HK-2 (cell line): ENCODE results near the gene EML1.

Experiments used
- DNase-seq: peaks from one replicate; pipeline ENCODE4 v3.0.0-alpha.2; 2018; ENCODE audit not compliant: unreplicated experiment

Gene EML1

GRCh38 chr14:99779751-99780150 lies 13.5 kb upstream of the EML1 start:
- peak; percentile 33 for DNase-seq

- DNase-seq = no peak
Measured at GRCh38 chr14:99780690-99781089, 12.5 kb upstream of the EML1 start.

DNA sequence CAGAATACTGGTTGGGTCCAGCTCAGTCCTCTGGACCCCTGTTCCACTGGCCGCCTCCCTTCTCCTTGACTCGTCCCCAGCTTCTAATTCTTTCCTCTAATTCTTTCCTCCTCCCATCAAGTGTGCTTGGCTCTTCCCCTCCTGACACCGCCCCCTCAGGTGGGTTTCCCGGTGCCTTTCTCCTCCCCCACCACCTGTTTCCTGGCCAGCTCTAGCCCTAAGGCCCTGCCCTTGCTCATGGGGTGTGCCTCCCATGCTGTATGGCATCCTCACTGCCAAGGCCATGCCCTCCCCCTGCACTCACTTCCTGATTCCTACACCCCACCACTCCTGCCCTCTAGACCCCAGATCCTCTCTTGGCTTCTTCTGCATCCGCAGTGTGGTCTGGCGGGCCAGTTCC lies 12.1 kb upstream of the EML1 start:
- no peak for DNase-seq

DNA sequence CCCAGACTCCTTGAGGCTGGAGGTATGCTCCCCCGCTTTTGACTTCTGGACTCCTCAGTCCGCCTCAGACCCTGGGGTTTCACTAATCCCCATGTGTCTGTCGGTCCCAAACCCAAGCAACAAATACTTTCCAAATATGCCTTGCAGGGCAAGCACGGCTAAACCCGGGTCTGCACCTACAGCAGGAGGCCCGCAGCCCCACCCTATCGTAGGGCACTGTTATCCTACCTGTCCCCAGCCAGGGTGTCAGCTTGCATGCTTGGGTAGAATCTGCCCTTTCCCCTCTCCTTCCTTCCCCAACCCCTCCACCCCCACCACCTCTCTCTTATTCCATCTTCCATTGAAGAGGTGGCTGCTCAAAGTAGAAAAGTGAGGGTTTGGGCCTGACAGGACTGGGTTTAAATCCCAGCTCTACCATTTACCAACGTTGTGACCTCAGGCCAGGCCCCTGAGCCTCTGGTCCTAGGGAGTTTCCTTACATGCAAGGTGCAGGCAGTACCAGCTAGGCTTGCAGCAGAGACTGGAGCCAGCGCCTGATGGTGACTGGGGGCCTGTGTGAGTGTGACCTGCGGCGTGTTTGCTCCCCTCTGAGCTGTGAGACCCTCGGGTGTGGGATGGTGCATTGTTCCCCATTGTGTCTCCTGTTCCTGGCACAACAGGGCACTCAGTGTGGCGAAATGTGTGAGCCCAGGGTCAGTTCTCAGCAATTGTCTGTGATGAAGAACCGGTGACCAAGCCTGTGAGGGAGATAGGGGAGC lies 11.2 kb upstream of the EML1 start:
- no peak for DNase-seq

- no peak for DNase-seq
Measured at GRCh38 chr14:99784508-99784907, 8.7 kb upstream of the EML1 start.

DNA sequence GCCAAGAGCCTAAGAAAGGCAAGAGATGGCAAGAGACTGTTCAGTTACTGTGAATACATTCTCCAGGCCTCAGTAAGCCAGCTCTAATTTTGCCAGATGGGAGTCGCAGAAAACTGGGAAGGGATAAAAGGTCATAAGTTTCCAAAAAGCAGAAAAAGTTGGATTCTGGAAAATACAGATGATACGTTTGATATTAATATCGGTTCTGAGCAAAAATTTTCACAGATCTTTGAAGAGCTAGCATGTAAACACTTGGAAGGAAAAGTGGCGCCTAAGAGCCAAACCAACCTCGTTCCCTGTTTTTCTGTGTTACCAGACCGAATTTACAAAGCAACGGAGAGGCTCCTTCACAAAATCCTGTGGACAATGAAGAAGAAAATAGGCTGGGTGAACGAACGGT lies 7.8 kb upstream of the EML1 start:
- DNase-seq = no peak

DNA sequence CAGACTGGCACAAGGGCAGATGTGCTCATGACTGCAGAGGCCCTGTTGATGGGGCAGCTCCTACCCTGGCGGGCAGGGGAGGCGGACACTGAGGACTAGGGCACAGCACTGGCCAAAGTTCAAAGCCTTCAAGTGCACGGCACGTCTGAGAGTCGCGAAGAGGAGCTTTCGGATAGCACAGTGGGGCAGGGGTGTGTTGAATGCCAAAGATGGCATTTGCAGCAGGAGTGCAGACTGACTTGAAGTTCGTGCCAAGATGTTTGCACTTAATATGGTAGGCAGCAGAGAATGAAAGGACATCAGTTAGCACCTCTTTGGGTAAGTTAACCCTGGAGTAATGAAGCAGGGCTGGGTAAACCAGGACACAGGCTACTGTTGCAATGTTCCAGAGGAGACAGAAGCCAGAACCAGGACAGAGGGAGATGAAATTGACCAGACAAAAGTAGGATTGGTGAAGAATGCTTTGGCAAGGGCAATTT lies 6.7 kb upstream of the EML1 start:
- DNase-seq = no peak

GRCh38 chr14:99788713-99789112 lies 4.5 kb upstream of the EML1 start:
- DNase-seq = no peak

GRCh38 chr14:99789581-99789980 lies 3.6 kb upstream of the EML1 start:
- no peak for DNase-seq

DNA sequence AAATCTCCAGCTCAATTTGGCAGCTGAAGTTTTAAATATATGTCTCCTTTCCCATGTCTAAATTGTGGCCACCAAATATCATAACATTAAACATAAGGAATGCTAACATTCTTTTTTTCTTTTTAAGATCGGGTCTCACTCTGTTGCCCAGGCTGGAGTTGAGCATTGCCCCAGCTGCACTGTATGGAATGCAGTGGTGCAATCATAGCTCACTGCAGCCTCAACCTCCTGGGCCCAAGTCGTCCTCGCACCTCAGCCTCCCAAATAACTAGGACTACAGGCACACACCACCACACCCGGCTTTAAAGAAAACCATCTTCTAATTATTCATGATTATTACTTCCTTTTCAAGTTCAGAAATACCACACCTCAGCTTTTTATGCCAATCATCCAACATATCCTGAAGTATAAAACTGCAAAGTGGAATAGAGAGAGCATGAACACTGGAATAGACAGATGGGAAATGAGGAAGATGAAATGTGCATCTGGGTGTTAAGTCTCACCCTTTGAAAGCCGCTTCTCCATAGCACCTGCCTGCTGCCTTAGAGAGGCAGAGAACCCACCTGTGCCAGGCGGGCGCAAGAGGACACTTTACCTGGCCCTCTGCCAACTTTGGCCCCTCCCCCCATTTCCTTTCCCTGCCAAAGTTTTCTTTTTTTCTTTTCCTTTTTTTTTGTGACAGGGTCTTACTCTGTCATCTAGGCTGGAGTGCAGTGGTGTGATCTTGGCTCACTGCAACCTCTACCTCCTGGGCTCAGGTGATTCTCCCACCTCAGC lies 2.8 kb upstream of the EML1 start:
- no peak for DNase-seq

DNA sequence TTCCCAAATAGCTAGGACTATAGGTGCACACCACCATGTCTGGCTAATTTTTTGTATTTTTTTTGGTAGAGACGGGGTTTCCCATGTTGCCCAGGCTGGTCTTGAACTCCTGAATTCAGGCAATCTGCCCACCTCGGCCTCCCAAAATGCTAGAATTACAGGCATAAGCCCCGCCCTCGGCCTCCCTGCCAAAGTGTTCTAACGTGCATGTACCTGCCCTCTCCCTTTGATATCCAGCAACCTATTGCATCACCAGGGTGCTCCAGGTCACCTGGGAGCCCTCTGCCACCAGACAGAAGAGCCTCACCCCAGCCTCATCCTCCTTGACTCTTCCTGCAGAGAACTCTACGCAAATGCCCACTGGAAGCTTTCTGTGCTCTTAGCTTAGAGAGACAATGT lies 2.2 kb upstream of the EML1 start:
- DNase-seq = no peak

DNA sequence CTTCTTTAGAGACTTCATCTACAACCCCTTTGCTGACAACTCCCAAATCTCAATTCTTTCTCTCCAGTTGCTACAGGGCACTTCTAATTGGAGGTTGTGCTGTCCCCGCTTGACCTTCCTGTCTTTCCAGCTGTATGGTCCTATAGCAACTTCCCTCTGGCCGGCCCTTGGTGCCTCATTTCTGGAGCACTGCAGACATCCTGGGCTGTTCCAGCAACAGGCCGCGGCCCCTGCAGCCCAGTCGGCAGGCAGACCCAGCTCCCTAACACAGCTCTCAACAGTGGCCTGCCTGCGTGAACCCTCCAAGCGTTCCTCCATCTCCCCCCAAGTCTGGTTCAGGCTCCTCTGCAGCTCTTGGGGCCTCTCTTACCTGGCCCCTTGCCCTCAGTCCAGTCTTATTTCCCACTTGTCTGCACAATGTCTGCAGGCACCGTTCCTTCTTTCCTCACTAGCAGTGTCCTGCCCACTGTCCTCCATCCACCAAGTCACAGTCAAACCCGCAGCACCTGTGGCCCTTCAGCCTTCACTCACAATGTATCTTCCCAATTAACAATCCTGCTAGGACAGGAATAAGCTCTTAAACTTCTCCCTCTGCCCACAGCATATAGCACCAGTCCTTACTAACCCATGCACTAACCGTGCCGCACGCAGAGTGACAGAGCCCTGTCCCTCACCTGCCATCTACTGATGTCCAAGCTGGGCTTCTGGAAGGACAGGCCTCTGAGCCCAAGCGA lies 1.6 kb upstream of the EML1 start:
- no peak for DNase-seq

GRCh38 chr14:99792210-99792535 lies 1.0 kb upstream of the EML1 start:
- no peak for DNase-seq

DNA sequence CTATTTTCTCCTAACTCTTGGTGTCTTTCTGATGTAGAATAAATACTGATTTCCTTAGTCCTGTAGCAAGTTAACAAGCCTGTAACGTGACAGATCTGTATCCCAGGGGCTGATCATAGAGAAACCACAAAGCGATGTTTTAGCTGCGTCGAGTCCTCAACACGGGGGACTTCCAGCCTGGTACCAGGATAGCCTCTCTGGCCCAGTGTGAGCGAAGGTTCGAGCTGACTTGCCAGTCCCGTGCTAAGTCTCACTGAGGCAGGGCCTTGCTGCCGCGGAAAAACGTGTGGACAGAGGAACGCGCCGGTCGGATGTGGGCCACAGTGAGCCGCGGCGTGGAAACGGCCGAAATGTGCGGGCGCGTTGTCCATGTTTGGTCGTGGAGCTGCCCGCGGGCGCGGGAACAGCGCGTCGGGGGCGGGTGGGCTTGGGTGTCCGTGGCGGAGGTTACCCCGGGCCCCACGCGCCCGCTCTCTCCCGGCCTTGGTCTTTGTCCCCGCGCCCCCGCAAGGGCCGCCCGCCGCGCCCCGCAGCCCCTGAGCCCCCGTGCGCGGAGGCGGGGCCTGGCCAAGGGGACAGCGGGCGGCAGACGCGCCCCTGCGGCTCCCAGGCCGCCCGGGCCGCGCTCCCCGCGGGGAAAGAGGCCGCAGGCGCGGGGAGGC lies 531 bp upstream of the EML1 start:
- DNase-seq = no peak

GRCh38 chr14:99794151-99794780 lies 1.1 kb downstream of the EML1 start:
- DNase-seq = no peak

GRCh38 chr14:99795046-99795445 lies 1.8 kb downstream of the EML1 start:
- DNase-seq = no peak

DNA sequence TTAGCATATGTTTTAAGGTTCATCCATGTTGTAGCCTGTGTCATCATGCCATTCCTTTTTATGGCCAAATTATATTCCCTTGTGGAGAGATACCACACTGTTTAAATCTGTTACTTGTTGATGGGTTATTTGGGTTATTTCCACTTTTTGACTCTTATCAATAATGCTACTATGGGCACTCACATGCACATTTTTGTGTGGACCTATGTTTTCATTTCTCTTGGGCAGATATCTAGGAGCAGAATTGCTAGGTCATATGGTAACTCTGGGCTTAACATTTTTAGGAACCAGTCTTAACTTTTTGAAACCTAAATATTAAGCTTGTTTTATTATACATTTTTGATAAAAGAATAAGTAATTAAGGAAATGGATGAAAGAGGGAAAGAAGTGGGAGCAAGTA lies 4.0 kb downstream of the EML1 start:
- DNase-seq = no peak

DNA sequence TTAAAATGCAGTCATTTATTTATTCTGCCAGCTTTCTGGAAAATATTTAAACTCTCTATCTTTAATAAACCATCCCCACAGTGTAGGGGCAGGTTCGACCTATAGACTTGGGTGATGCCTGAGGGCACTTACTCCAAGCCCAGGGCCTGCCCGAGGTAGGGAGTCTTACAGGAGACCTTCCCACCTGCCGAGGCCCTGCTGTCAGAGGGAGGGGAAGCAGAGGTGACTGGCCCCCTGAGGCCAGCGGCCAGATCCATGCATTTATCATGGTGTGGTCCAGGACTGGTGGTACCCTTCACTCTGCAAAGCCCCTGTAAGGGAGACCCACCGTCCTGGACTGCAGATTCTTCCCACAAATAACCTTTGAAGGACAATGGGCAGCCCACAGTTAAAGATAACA lies 7.6 kb downstream of the EML1 start:
- DNase-seq = no peak

DNA sequence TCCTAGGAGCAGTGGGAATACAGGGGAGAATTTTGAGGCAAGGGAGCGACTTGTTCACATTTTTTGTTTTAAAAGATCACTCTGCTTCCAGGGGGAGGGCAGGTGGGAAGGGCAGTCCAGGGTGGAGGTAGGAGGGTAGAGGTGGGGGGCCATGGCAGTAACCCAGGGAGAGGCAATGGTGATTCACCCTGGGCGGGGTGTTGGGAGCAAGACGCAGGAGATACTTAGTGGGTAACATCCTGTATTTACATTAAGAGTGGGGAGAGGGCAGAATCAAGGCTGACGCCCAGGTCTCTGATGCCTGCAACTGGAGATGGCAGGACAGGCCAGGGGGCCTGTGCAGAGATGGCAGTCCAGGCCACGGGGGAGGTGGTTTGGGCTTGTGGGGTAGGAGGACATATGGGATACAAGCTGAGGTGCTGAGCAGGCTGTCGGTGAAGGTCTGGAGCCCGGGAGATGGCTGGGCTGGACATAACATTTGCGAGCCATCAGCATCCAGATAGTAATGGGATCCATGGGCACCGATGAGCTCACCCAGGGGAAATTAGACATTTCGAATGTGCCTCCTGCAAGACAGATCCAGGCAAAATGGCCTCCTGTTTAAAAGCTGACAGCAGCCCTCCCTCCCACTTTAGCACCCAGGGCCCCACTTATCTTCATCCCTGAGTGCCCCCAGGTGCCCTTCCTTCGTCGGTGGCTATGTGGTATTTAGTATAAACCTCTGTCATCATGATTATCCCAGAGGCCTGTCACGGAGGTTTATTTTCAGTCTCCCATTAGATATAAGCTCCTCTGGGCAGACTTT lies 9.3 kb downstream of the EML1 start:
- no peak for DNase-seq

GRCh38 chr14:99803106-99803775 lies 10.0 kb downstream of the EML1 start:
- no peak for DNase-seq
